ENCODE data around the gene JUP.
"Not testable (repeated sequence)": the region's sequence is repeated elsewhere in the genome, so short reads cannot be mapped to it uniquely, and the experiment has no call there.

Gene JUP

GRCh38 chr17:41777574-41778188 lies 8.8 kb downstream of the JUP start:
- DNase-seq = peak; percentile 93

- peak; percentile 73 for DNase-seq
Measured at GRCh38 chr17:41777157-41777573, 9.3 kb downstream of the JUP start.

GRCh38 chr17:41776262-41776900 lies 10.1 kb downstream of the JUP start:
- DNase-seq = not testable (repeated sequence)

GRCh38 chr17:41775394-41776226 lies 10.9 kb downstream of the JUP start:
- DNase-seq = no peak

- no peak for DNase-seq
Measured at GRCh38 chr17:41773731-41774193, 12.7 kb downstream of the JUP start.

GRCh38 chr17:41773190-41773588 lies 13.3 kb downstream of the JUP start:
- peak; percentile 55 for DNase-seq

- no peak for DNase-seq
Measured at GRCh38 chr17:41772586-41773189, 13.8 kb downstream of the JUP start.

- DNase-seq = no peak
Measured at GRCh38 chr17:41772218-41772585, 14.3 kb downstream of the JUP start.

- DNase-seq = no peak
Measured at GRCh38 chr17:41771389-41772206, 14.9 kb downstream of the JUP start.

GRCh38 chr17:41769985-41770384 lies 16.5 kb downstream of the JUP start:
- no peak for DNase-seq

GRCh38 chr17:41769346-41769862 lies 17.1 kb downstream of the JUP start:
- DNase-seq = no peak

- DNase-seq = no peak
Measured at GRCh38 chr17:41768682-41769288, 17.7 kb downstream of the JUP start.

- no peak for DNase-seq
Measured at GRCh38 chr17:41767324-41768042, 19.0 kb downstream of the JUP start.

- DNase-seq = no peak
Measured at GRCh38 chr17:41766135-41766534, 20.4 kb downstream of the JUP start.

- DNase-seq = no peak
Measured at GRCh38 chr17:41763327-41763726, 23.2 kb downstream of the JUP start.

GRCh38 chr17:41762841-41763240 lies 23.7 kb downstream of the JUP start:
- no peak for DNase-seq

GRCh38 chr17:41762391-41762790 lies 24.1 kb downstream of the JUP start:
- DNase-seq = no peak

- DNase-seq = no peak
Measured at GRCh38 chr17:41760878-41761277, 25.6 kb downstream of the JUP start.

GRCh38 chr17:41758601-41759000 lies 27.9 kb downstream of the JUP start:
- DNase-seq = no peak

GRCh38 chr17:41754066-41754465 lies 32.4 kb downstream of the JUP start:
- no peak for DNase-seq

- no peak for DNase-seq
Measured at GRCh38 chr17:41751288-41751687, 35.2 kb downstream of the JUP start.

All from femur (tissue), 1 donor.